HG03520 (cell line): Measurements from ENCODE around the gene LGR4.

Experiments
- ATAC-seq: cut with Tn5 transposase; IDR thresholded peaks from one replicate; pipeline ENCODE4 v1.9.1; 2021; ENCODE audit warnings: mild to moderate bottlenecking, moderate library complexity; ENCODE audit not compliant: unreplicated experiment

Gene LGR4

GRCh38 chr11:27386181-27386845 is 86.3 kb downstream of the LGR4 start:
- no peak for ATAC-seq

GRCh38 chr11:27385245-27385644 is 87.3 kb downstream of the LGR4 start:
- no peak for ATAC-seq

- no peak for ATAC-seq
These were observed 88.4 kb downstream of the LGR4 start for GRCh38 chr11:27384227-27384626.

- ATAC-seq = no peak
These were observed 88.9 kb downstream of the LGR4 start for GRCh38 chr11:27383645-27384044.

- ATAC-seq = no peak
These were observed 91.3 kb downstream of the LGR4 start for GRCh38 chr11:27381238-27381666.

GRCh38 chr11:27380771-27381170 is 91.8 kb downstream of the LGR4 start:
- ATAC-seq = no peak

- ATAC-seq = no peak
These were observed 93.1 kb downstream of the LGR4 start for GRCh38 chr11:27379449-27379848.

GRCh38 chr11:27375370-27375769 is 97.2 kb downstream of the LGR4 start:
- ATAC-seq = no peak

GRCh38 chr11:27373856-27374602 is 98.6 kb downstream of the LGR4 start:
- no peak for ATAC-seq

- no peak for ATAC-seq
These were observed 99.2 kb downstream of the LGR4 start for GRCh38 chr11:27373392-27373791.

- no peak for ATAC-seq
These were observed 100.4 kb downstream of the LGR4 start for GRCh38 chr11:27372164-27372563.

- ATAC-seq = no peak
These were observed 101.1 kb downstream of the LGR4 start for GRCh38 chr11:27371489-27371888.

- ATAC-seq = no peak
These were observed 102.2 kb downstream of the LGR4 start for GRCh38 chr11:27370374-27370773.

GRCh38 chr11:27367881-27368280 is 104.7 kb downstream of the LGR4 start:
- ATAC-seq = no peak

- ATAC-seq = no peak
These were observed 108.9 kb downstream of the LGR4 start for GRCh38 chr11:27363576-27364117.

GRCh38 chr11:27362749-27363575 is 109.6 kb downstream of the LGR4 start, which contains the start of gene CCDC34:
TSS of gene CCDC34 (minus strand) at chr11:27363215. CDS start at chr11:27363194, 21 bp downstream.
- ATAC-seq = peak; percentile 99

GRCh38 chr11:27361649-27362431 is 110.8 kb downstream of the LGR4 start:
- ATAC-seq = no peak

GRCh38 chr11:27358296-27358695 is 114.3 kb downstream of the LGR4 start:
- no peak for ATAC-seq

GRCh38 chr11:27357250-27357649 is 115.3 kb downstream of the LGR4 start:
- ATAC-seq = no peak

GRCh38 chr11:27356624-27357222 is 115.9 kb downstream of the LGR4 start:
- no peak for ATAC-seq
